ENCODE results near the gene SHROOM2.
"Not testable (repeated sequence)": the region's sequence is repeated elsewhere in the genome, so short reads cannot be mapped to it uniquely, and the experiment has no call there.

Gene SHROOM2

GRCh38 chrX:9832811-9833210 is 46.6 kb downstream of the SHROOM2 start:
- no peak for DNase-seq

GRCh38 chrX:9835585-9836210 is 49.5 kb downstream of the SHROOM2 start:
- DNase-seq, result no peak

- DNase-seq, result no peak
Observed at GRCh38 chrX:9842541-9842940, 56.3 kb downstream of the SHROOM2 start.

- no peak for DNase-seq
Observed at GRCh38 chrX:9844936-9845577, 58.8 kb downstream of the SHROOM2 start.

GRCh38 chrX:9845578-9845952 is 59.3 kb downstream of the SHROOM2 start:
- no peak for DNase-seq

- DNase-seq, result no peak
Observed at GRCh38 chrX:9846631-9847030, 60.4 kb downstream of the SHROOM2 start.

GRCh38 chrX:9847071-9847470 is 60.8 kb downstream of the SHROOM2 start:
- no peak for DNase-seq

GRCh38 chrX:9848718-9849479 is 62.7 kb downstream of the SHROOM2 start:
- DNase-seq, result no peak

GRCh38 chrX:9851890-9852289 is 65.7 kb downstream of the SHROOM2 start:
- DNase-seq, result no peak

GRCh38 chrX:9853307-9853706 is 67.1 kb downstream of the SHROOM2 start:
- DNase-seq, result no peak

GRCh38 chrX:9855561-9856283 is 69.5 kb downstream of the SHROOM2 start:
- DNase-seq, result no peak

GRCh38 chrX:9856588-9856987 is 70.4 kb downstream of the SHROOM2 start:
- no peak for DNase-seq

- DNase-seq, result no peak
Observed at GRCh38 chrX:9857575-9858474, 71.6 kb downstream of the SHROOM2 start.

GRCh38 chrX:9858684-9859083 is 72.5 kb downstream of the SHROOM2 start:
- not testable (repeated sequence) for DNase-seq

GRCh38 chrX:9859711-9860555 is 73.7 kb downstream of the SHROOM2 start:
- DNase-seq, result no peak

- no peak for DNase-seq
Observed at GRCh38 chrX:9860826-9861225, 74.6 kb downstream of the SHROOM2 start.

GRCh38 chrX:9861711-9862110 is 75.5 kb downstream of the SHROOM2 start:
- DNase-seq, result no peak

GRCh38 chrX:9862525-9862924 is 76.3 kb downstream of the SHROOM2 start:
- no peak for DNase-seq

- no peak for DNase-seq
Observed at GRCh38 chrX:9862953-9863352, 76.7 kb downstream of the SHROOM2 start.

- DNase-seq, result no peak
Observed at GRCh38 chrX:9864011-9864410, 77.8 kb downstream of the SHROOM2 start.

- DNase-seq, result no peak
Observed at GRCh38 chrX:9865804-9866472, 79.7 kb downstream of the SHROOM2 start.

Data from activated CD4-positive, alpha-beta T cell treated with anti-CD3 and anti-CD28 coated beads for 1 hour (primary cell).